A549 (cell line): Measurements from ENCODE around the gene CRADD. TPM values are rescaled to one million over a fixed set of nuclear protein-coding genes. Genes with fewer than 3 reads are reported as not detected.

Experiments
- ATAC-seq, 2 experiments: fragments of 200-7000 bp in 1 of 2; fragments of >200 bp in 1 of 2; cut with Nextera tagmentation in 1 of 2; cut with Tn5 transposase in 1 of 2; 3 replicates each; pipeline versions ENCODE4 v1.8.0 to v1.9.1; 2018 to 2020; ENCODE audit warnings: mild to moderate bottlenecking in 1 of 2, moderate library complexity in 1 of 2
- CTCF ChIA-PET: fragments of 300-600 bp; sonication (Branson Sonifier 250); formaldehyde crosslinking; extraction: SDS; loops from one replicate; lab custom pipeline; 2021; ENCODE audit warnings: antibody characterized with exemption, inconsistent platforms; lab: Yijun Ruan, JAX
- POLR2A ChIA-PET: fragments of 350-600 bp; formaldehyde crosslinking; extraction: SDS; loops from one replicate; lab custom pipeline; 2021; ENCODE audit warnings: antibody characterized with exemption, inconsistent platforms; lab: Yijun Ruan, JAX
- DNase-seq, 2 experiments: peaks; one replicate each; pipeline versions ENCODE4 v3.0.0 to v3.0.0-alpha.2; 2011 to 2016; ENCODE audit warnings: low read depth in 1 of 2, low spot score in 1 of 2
- FAIRE-seq: peaks from 2 replicates; lab custom pipeline; 2011; peaks lifted over from hg19 to GRCh38; lab: Jason Lieb, UNC
- H3K27ac ChIP-seq, 2 experiments: fragments of >200 bp; sonication (Bioruptor Twin); formaldehyde crosslinking; 3 replicates each; pipeline ENCODE4 v1.5.1; 2016 to 2017
- H3K4me1 ChIP-seq: fragments of >200 bp; sonication (Bioruptor Twin); formaldehyde crosslinking; 3 replicates; pipeline ENCODE4 v1.6.1; 2016
- H3K4me2 ChIP-seq: fragments of >200 bp; sonication (Bioruptor Twin); formaldehyde crosslinking; 3 replicates; pipeline ENCODE4 v1.6.1; 2016
- H3K4me3 ChIP-seq: fragments of >200 bp; sonication (Bioruptor Twin); formaldehyde crosslinking; 3 replicates; pipeline ENCODE4 v1.5.1; 2016
- H3K9me3 ChIP-seq: fragments of >200 bp; sonication (Bioruptor Twin); formaldehyde crosslinking; 3 replicates; pipeline ENCODE4 v1.6.1; 2016
- BCL3 ChIP-seq: fragments of >200 bp; sonication (Bioruptor Twin); formaldehyde crosslinking; IDR thresholded peaks from 3 replicates; pipeline ENCODE4 v1.6.1; 2016
- CBX2 ChIP-seq: fragments of 200-600 bp; sonication (generic); IDR thresholded peaks from 2 replicates; pipeline ENCODE4 v1.6.1; 2016; ENCODE audit warnings: low read depth, mild to moderate bottlenecking, borderline replicate concordance
- CHD4 ChIP-seq: fragments of 200-600 bp; sonication (generic); IDR thresholded peaks from 2 replicates; pipeline ENCODE4 v1.6.1; 2016; ENCODE audit warnings: antibody characterized with exemption, mild to moderate bottlenecking, borderline replicate concordance
- E2F6 ChIP-seq: IDR thresholded peaks from 2 replicates; pipeline ENCODE4 v1.6.1; 2012; ENCODE audit warnings: low read depth, borderline replicate concordance
- ESRRA ChIP-seq: fragments of 150-350 bp; IDR thresholded peaks from 2 replicates; pipeline ENCODE4 v1.6.1; 2014; ENCODE audit warnings: mild to moderate bottlenecking, low read length, borderline replicate concordance
- FOSL2 ChIP-seq, 2 experiments: fragments of 450-650 bp in 1 of 2; fragments of >200 bp in 1 of 2; sonication (Bioruptor Twin) in 1 of 2; formaldehyde crosslinking; IDR thresholded peaks; 2 replicates each; pipeline versions ENCODE4 v1.5.0 to v1.6.1; 2016 to 2020; ENCODE audit warnings: mild to moderate bottlenecking in 1 of 2, moderate library complexity in 1 of 2
- FOXS1 ChIP-seq: fragments of 250-450 bp; sonication (Bioruptor Pico); IDR thresholded peaks from 2 replicates; pipeline ENCODE4 v1.5.0; 2020; ENCODE audit warnings: mild to moderate bottlenecking, moderate library complexity
- HDAC2 ChIP-seq: fragments of 200-600 bp; sonication (generic); IDR thresholded peaks from 2 replicates; pipeline ENCODE4 v1.6.1; 2016
- HOXB13 ChIP-seq: fragments of 250-450 bp; sonication (Bioruptor Pico); IDR thresholded peaks from 2 replicates; pipeline ENCODE4 v1.5.0; 2020; ENCODE audit warnings: low read depth, mild to moderate bottlenecking, moderate library complexity
- HOXB5 ChIP-seq: fragments of 250-450 bp; sonication (Bioruptor Pico); IDR thresholded peaks from 2 replicates; pipeline ENCODE4 v1.5.0; 2020; ENCODE audit warnings: mild to moderate bottlenecking, moderate library complexity
- MAZ ChIP-seq: fragments of 150-350 bp; IDR thresholded peaks from 2 replicates; pipeline ENCODE4 v1.6.1; 2014; ENCODE audit warnings: antibody characterized with exemption, low read depth, low read length, borderline replicate concordance
- PBX3 ChIP-seq: IDR thresholded peaks from 2 replicates; pipeline ENCODE4 v1.6.1; 2012
- RARB ChIP-seq: fragments of 250-450 bp; sonication (Bioruptor Pico); IDR thresholded peaks from 2 replicates; pipeline ENCODE4 v1.8.0; 2021; ENCODE audit warnings: mild to moderate bottlenecking, moderate library complexity
- REST ChIP-seq: fragments of 200-600 bp; sonication (generic); IDR thresholded peaks from 2 replicates; pipeline ENCODE4 v1.6.1; 2016; ENCODE audit warnings: antibody characterized with exemption, mild to moderate bottlenecking, moderate library complexity
- RFX5 ChIP-seq: fragments of 450-650 bp; IDR thresholded peaks from 2 replicates; pipeline ENCODE4 v1.7.1; 2014; ENCODE audit warnings: antibody characterized with exemption, mild to moderate bottlenecking, moderate library complexity
- RNF2 ChIP-seq: fragments of 200-600 bp; sonication (generic); IDR thresholded peaks from 2 replicates; pipeline ENCODE4 v1.6.1; 2016; ENCODE audit warnings: low read depth, mild to moderate bottlenecking, antibody characterized with exemption, moderate library complexity, borderline replicate concordance
- TFCP2L1 ChIP-seq: fragments of 250-450 bp; sonication (Bioruptor Pico); IDR thresholded peaks from 2 replicates; pipeline ENCODE4 v1.5.0; 2021; ENCODE audit warnings: mild to moderate bottlenecking
- WGBS: methylation state at CpG from one replicate; pipeline ENCODE4 v1.1.6; 2017; ENCODE audit errors: missing lambda C conversion rate; 5-methylcytosine and 5-hydroxymethylcytosine counted together
- polyA plus RNA-seq, 4 experiments: library from polyadenylated mRNA; depleted of rRNA in 3 of 4; stranded (reverse); fragments of >200 nt; fragmentation: RNase III in 1 of 4; extraction: RNeasy Plus Mini Kit Qiagen cat#74134 plus additional on column Dnase treatment in 1 of 4; gene quantifications; 2 replicates in 3 of 4; 3 replicates in 1 of 4; pipeline ENCODE4 v1.2.3, GENCODE V29; 2011 to 2017
- TF ChIP-seq, protein P1 (sequence below): IDR thresholded peaks from 2 replicates; pipeline ENCODE4 v1.6.1; 2012
- TF ChIP-seq, protein P2 (sequence below): fragments of 250-450 bp; sonication (Bioruptor Pico); IDR thresholded peaks from 2 replicates; pipeline ENCODE4 v1.5.0; 2021; ENCODE audit warnings: mild to moderate bottlenecking, moderate library complexity, borderline replicate concordance
- TF ChIP-seq, protein P3 (sequence below): fragments of 250-450 bp; sonication (Bioruptor Pico); IDR thresholded peaks from 2 replicates; pipeline ENCODE4 v1.5.0; 2020; ENCODE audit warnings: low read depth, mild to moderate bottlenecking, moderate library complexity

The CRADD gene
- polyA plus RNA-seq, 2 of the 4 experiments (the other 2 are of a cell fraction): 13.2 to 23.0 TPM

- Histone ChIP-seq H3K27ac (peak overlapping the region; percentile 73 to 87), H3K4me2 (peak overlapping the region; percentile 86), H3K9me3 (no peaks in the 10 kb centered on the region), H3K4me3 (peak overlapping the region; percentile 59), H3K4me1 (peaks cover 23% of the 10 kb centered on the region)
- ATAC-seq (peak; percentile 62 to 78), FAIRE-seq (no peak), DNase-seq (peak; percentile 25 to 29)
- TF ChIP-seq E2F6 (no peak), BCL3 (peak; percentile 9; the same call in 1 of the 3 replicates)
- TF ChIP-seq, protein P1, sequence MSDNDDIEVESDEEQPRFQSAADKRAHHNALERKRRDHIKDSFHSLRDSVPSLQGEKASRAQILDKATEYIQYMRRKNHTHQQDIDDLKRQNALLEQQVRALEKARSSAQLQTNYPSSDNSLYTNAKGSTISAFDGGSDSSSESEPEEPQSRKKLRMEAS: no peak
- WGBS: 25% methylated on average over 10 of the region's 10 CpGs
- ChIA-PET CTCF (interaction anchor here (0.6 to 7.5 kb wide), 33 partner anchors 9 to 505 kb away, joined by 3 to 91 read pairs (median 5); partner anchors contain the start of gene SOCS2), POLR2A (interaction anchor here (2.0 to 2.2 kb wide), 2 partner anchors 65 to 172 kb away, joined by 7 to 10 read pairs; partner anchors contain the start of gene CRADD)
Measured at GRCh38 chr12:93741659-93742109, 64.5 kb downstream of the CRADD start.

GRCh38 chr12:93742110-93742934, 65.1 kb downstream of the CRADD start:
- peak overlapping the region; percentile 86 for H3K4me2 ChIP-seq
- peak; percentile 98 for ATAC-seq
- peak overlapping the region; percentile 73 to 87 for H3K27ac ChIP-seq
- POLR2A ChIA-PET: interaction anchor here (2.0 to 2.2 kb wide), 2 partner anchors 65 to 173 kb away, joined by 7 to 10 read pairs; partner anchors contain the start of gene CRADD
- FAIRE-seq: no peak
- peak overlapping the region; percentile 59 for H3K4me3 ChIP-seq
- WGBS: 2% methylated on average over 30 of the region's 45 CpGs
- DNase-seq: peak; percentile 71 to 81
- H3K4me1 ChIP-seq: peaks cover 21% of the 10 kb centered on the region
- H3K9me3 ChIP-seq: no peaks in the 10 kb centered on the region
- CTCF ChIA-PET: interaction anchor here (0.6 to 7.5 kb wide), 37 partner anchors 10 to 505 kb away, joined by 3 to 91 read pairs (median 5); partner anchors contain the start of genes MRPL42 and SOCS2
- TF ChIP-seq E2F6 (0 out of 2 replicates have a peak, but pooled peaks have one; percentile 22), PBX3 (no peak), RARB (CRISPR knock-in tag) (no peak), REST (no peak), ESRRA (no peak), RFX5 (peak; percentile 64; the same call in 1 of the 2 replicates), TFCP2L1 (no peak), HOXB5 (CRISPR knock-in tag) (no peak), FOXS1 (CRISPR knock-in tag) (no peak), RNF2 (no peak), CHD4 (no peak), HOXB13 (CRISPR knock-in tag) (no peak), FOSL2 (IDR thresholded peaks at IDR 0.05) (no peak), FOSL2 (CRISPR knock-in tag; IDR thresholded peaks at IDR 0.05) (no peak), MAZ (no peak), CBX2 (no peak), HDAC2 (no peak)
- TF ChIP-seq, protein P2, sequence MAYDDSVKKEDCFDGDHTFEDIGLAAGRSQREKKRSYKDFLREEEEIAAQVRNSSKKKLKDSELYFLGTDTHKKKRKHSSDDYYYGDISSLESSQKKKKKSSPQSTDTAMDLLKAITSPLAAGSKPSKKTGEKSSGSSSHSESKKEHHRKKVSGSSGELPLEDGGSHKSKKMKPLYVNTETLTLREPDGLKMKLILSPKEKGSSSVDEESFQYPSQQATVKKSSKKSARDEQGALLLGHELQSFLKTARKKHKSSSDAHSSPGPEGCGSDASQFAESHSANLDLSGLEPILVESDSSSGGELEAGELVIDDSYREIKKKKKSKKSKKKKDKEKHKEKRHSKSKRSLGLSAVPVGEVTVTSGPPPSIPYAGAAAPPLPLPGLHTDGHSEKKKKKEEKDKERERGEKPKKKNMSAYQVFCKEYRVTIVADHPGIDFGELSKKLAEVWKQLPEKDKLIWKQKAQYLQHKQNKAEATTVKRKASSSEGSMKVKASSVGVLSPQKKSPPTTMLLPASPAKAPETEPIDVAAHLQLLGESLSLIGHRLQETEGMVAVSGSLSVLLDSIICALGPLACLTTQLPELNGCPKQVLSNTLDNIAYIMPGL (CRISPR knock-in tag): no peak
- TF ChIP-seq, protein P3, sequence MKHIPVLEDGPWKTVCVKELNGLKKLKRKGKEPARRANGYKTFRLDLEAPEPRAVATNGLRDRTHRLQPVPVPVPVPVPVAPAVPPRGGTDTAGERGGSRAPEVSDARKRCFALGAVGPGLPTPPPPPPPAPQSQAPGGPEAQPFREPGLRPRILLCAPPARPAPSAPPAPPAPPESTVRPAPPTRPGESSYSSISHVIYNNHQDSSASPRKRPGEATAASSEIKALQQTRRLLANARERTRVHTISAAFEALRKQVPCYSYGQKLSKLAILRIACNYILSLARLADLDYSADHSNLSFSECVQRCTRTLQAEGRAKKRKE (CRISPR knock-in tag): no peak
